Keratinocyte (primary cell): ENCODE data around the gene PLEKHG4. TPM values are rescaled to one million over a fixed set of nuclear protein-coding genes. Genes with fewer than 3 reads are reported as not detected.

Experiments
- DNase-seq: peaks from one replicate; pipeline ENCODE4 v3.0.0-alpha.2; 2011; ENCODE audit warnings: low read depth, missing footprints, low spot score
- FAIRE-seq: peaks from 2 replicates; lab custom pipeline; 2011; peaks lifted over from hg19 to GRCh38; lab: Jason Lieb, UNC
- H2AFZ ChIP-seq: 2 replicates; pipeline ENCODE4 v1.6.0; 2012; ENCODE audit warnings: low read length, control low read depth, inconsistent platforms; ENCODE audit not compliant: control insufficient read depth
- H3K27ac ChIP-seq: 2 replicates; pipeline ENCODE4 v1.5.1; 2011; ENCODE audit warnings: low read length; ENCODE audit not compliant: control insufficient read depth, insufficient read depth
- H3K27me3 ChIP-seq: 3 replicates; pipeline ENCODE4 v1.6.0; 2011; ENCODE audit warnings: low read length; ENCODE audit not compliant: control insufficient read depth, insufficient read depth; ENCODE audit errors: extremely low read depth
- H3K36me3 ChIP-seq, 2 experiments: 2 replicates in 1 of 2; 3 replicates in 1 of 2; pipeline ENCODE4 v1.5.1; 2011; ENCODE audit warnings: low read length in 2 of 2, mild to moderate bottlenecking in 1 of 2; ENCODE audit not compliant: control insufficient read depth in 2 of 2, insufficient read depth in 2 of 2; ENCODE audit errors: extremely low read depth in 1 of 2
- H3K4me1 ChIP-seq: 3 replicates; pipeline ENCODE4 v1.5.1; 2011; ENCODE audit warnings: low read length; ENCODE audit not compliant: control insufficient read depth, insufficient read depth; ENCODE audit errors: extremely low read depth
- H3K4me2 ChIP-seq: 3 replicates; pipeline ENCODE4 v1.6.0; 2011; ENCODE audit warnings: low read depth, low read length; ENCODE audit not compliant: control insufficient read depth, insufficient read depth; ENCODE audit errors: extremely low read depth
- H3K4me3 ChIP-seq, 3 experiments: fragments of 200-600 bp in 1 of 3; sonication (generic) in 1 of 3; 2 replicates in 2 of 3; 3 replicates in 1 of 3; pipeline ENCODE4 v1.5.1; 2011 to 2016; ENCODE audit warnings: low read length in 3 of 3, mild to moderate bottlenecking in 3 of 3, control low read depth in 2 of 3, inconsistent platforms in 1 of 3, low read depth in 1 of 3, mixed read lengths in 1 of 3, mixed run types in 1 of 3, moderate library complexity in 1 of 3; ENCODE audit not compliant: control insufficient read depth in 2 of 3, insufficient read depth in 2 of 3; ENCODE audit errors: extremely low read depth in 1 of 3
- H3K79me2 ChIP-seq: 2 replicates; pipeline ENCODE4 v1.6.0; 2012; ENCODE audit warnings: low read length; ENCODE audit not compliant: control insufficient read depth, insufficient read depth
- H3K9ac ChIP-seq: 3 replicates; pipeline ENCODE4 v1.6.0; 2011; ENCODE audit warnings: low read length; ENCODE audit not compliant: control insufficient read depth, insufficient read depth; ENCODE audit errors: extremely low read depth
- H3K9me1 ChIP-seq: 3 replicates; pipeline ENCODE4 v1.6.0; 2011; ENCODE audit warnings: low read length; ENCODE audit not compliant: control insufficient read depth, insufficient read depth; ENCODE audit errors: extremely low read depth
- H3K9me3 ChIP-seq: 2 replicates; pipeline ENCODE4 v1.5.1; 2012; ENCODE audit warnings: low read depth, low read length; ENCODE audit not compliant: control insufficient read depth
- H4K20me1 ChIP-seq: 3 replicates; pipeline ENCODE4 v1.6.0; 2011; ENCODE audit warnings: low read length; ENCODE audit not compliant: control insufficient read depth, insufficient read depth; ENCODE audit errors: extremely low read depth
- CTCF ChIP-seq, 3 experiments: IDR thresholded peaks in 1 of 3; conservative IDR thresholded peaks in 1 of 3; optimal IDR thresholded peaks in 1 of 3; 2 replicates in 2 of 3; 3 replicates in 1 of 3; pipeline versions ENCODE3 to v1.5.1; 2011; ENCODE audit warnings: low read length in 3 of 3, mild to moderate bottlenecking in 3 of 3, moderate library complexity in 2 of 3, control low read depth in 1 of 3, inconsistent platforms in 1 of 3; ENCODE audit not compliant: insufficient read depth in 2 of 3; ENCODE audit errors: extremely low read depth in 1 of 3
- EZH2 ChIP-seq: IDR thresholded peaks from one replicate; pipeline ENCODE4 v1.6.1; 2012; ENCODE audit warnings: inconsistent platforms, mild to moderate bottlenecking, low read length, moderate library complexity
- dilution Hi-C: fragments of 300-500 bp; cut with MboI; formaldehyde crosslinking; loops from one replicate; pipeline ENCODE4 v1.7.0; 2020; ENCODE audit warnings: low sequenced_read_pairs; ENCODE audit not compliant: extremely low pct_ligation_motif_present
- polyA plus RNA-seq, 5 experiments: library from polyadenylated mRNA; depleted of rRNA in 3 of 5; stranded (reverse) in 3 of 5; stranded (forward) in 1 of 5; unstranded in 1 of 5; fragments of >200 nt; gene quantifications; 1 replicate in 1 of 5; 2 replicates in 3 of 5; 3 replicates in 1 of 5; pipeline versions ENCODE4 v1.2.1 to v1.2.3, GENCODE V29; 2011 to 2012; ENCODE audit warnings: missing spikeins in 2 of 5, low read depth in 1 of 5, low replicate concordance in 1 of 5

Gene PLEKHG4
- polyA plus RNA-seq, 1 donor (not counting 4 experiments of a cell fraction or from before 2014, with no cell fraction given) = 1.3 TPM

DNA sequence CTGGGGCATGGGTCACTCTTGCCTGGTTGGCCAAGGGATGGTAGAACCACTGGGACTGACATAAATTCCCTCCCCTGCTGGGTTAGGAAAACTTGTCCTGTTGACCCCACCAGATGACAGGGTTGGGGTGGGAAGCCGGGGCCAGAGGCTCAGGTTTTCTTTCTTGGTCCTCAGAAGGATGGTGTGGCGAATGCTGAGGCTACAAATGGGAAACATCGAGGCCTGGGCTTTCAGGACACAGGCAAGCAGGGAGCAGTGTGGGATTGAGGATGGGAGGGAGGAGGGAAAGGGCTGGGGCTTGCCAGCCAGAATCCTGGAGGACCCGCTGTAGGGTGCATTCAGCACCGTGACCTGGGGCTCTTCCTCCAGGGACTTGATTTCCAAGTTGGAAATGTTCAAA, 14.5 kb upstream of the PLEKHG4 start:
- Histone ChIP-seq H3K27ac (no peak overlapping the region), H3K9ac (no peak overlapping the region), H3K27me3 (peaks cover 24% of the 10 kb centered on the region), H3K36me3 (no peaks in the 10 kb centered on the region), H4K20me1 (no peaks in the 10 kb centered on the region), H3K79me2 (no peaks in the 10 kb centered on the region), H2AFZ (no peak overlapping the region), H3K4me3 (no peak overlapping the region), H3K9me3 (no peaks in the 10 kb centered on the region), H3K9me1 (no peaks in the 10 kb centered on the region), H3K4me1 (no peaks in the 10 kb centered on the region), H3K4me2 (no peak overlapping the region)
- dilution Hi-C loops = no loop called here
- FAIRE-seq (no peak), DNase-seq (no peak)
- no peak for TF ChIP-seq EZH2

DNA sequence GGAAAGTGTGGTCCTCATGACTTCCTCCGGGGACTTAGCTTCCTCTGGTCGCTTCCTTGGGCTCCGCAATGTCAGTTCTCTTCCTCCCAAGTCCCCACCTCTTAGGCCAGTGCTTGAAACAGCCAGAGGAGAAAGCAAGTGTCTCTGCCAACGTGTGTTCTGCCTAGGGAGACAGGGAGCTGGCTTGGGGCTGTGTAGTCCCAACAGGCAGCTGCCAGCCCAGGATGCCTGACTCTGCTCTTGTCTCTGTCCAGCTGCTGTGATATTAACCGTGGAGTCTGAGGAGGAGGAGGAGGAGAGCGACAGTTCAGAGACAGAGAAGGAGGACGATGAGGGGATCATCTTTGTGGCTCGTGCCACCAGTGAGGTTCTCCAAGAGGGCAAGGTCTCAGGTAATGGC, 13.5 kb upstream of the PLEKHG4 start:
- H3K4me1 ChIP-seq = no peaks in the 10 kb centered on the region
- DNase-seq (no peak), FAIRE-seq (no peak)
- H2AFZ ChIP-seq = no peak overlapping the region
- no peak overlapping the region for H3K4me2 ChIP-seq
- no peak overlapping the region for H3K9ac ChIP-seq
- TF ChIP-seq EZH2 (no peak), CTCF (optimal IDR thresholded peaks at IDR 0.05 in 1 of 3, IDR thresholded peaks at IDR 0.05 in 1 of 3, conservative IDR thresholded peaks at IDR 0.05 in 1 of 3; ENCODE audit: extremely low read depth in 1 of 3, insufficient read depth in 2 of 3, low read length in 3 of 3) (no peak)
- no peaks in the 10 kb centered on the region for H3K9me3 ChIP-seq
- no peaks in the 10 kb centered on the region for H3K9me1 ChIP-seq
- no peaks in the 10 kb centered on the region for H3K36me3 ChIP-seq
- H3K4me3 ChIP-seq = no peak overlapping the region
- dilution Hi-C loops = no loop called here
- H3K27ac ChIP-seq = no peak overlapping the region
- peaks cover 24% of the 10 kb centered on the region for H3K27me3 ChIP-seq
- no peaks in the 10 kb centered on the region for H3K79me2 ChIP-seq
- no peaks in the 10 kb centered on the region for H4K20me1 ChIP-seq

DNA sequence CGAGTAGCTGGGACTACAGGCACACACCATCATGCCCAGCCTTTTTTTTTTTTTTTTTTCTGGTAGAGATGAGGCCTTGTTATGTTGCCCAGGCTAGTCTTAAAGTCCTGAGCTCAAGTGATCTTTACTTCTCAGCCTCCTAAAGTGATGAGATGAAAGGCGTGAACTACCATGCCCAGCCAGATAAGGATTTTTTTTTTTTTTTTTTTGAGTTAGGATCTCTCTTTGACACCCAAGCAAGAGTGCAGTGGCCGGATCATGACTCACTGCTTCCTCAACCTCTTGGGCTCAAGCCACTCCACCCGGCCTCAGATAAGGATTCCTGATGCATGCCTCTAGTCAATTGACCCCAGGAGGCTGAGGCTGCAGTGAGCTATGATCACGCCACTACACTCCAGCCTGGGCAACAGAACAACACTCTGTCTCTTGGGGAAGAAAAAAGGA, 11.2 kb upstream of the PLEKHG4 start:
- dilution Hi-C loops = no loop called here
- FAIRE-seq = no peak
- Histone ChIP-seq H3K4me3 (no peak overlapping the region), H2AFZ (no peak overlapping the region), H3K4me1 (no peaks in the 10 kb centered on the region), H3K36me3 (no peaks in the 10 kb centered on the region), H3K27ac (no peak overlapping the region), H3K9me3 (no peaks in the 10 kb centered on the region), H3K9ac (no peak overlapping the region), H3K79me2 (no peaks in the 10 kb centered on the region), H4K20me1 (no peaks in the 10 kb centered on the region), H3K4me2 (no peak overlapping the region), H3K27me3 (peaks cover 24% of the 10 kb centered on the region), H3K9me1 (no peaks in the 10 kb centered on the region)
- no peak for TF ChIP-seq CTCF (optimal IDR thresholded peaks at IDR 0.05 in 1 of 3, IDR thresholded peaks at IDR 0.05 in 1 of 3, conservative IDR thresholded peaks at IDR 0.05 in 1 of 3; ENCODE audit: extremely low read depth in 1 of 3, insufficient read depth in 2 of 3, low read length in 3 of 3)
- no peak for TF ChIP-seq EZH2
- no peak for DNase-seq
